ENCODE results near the gene LRIF1. TPM values are rescaled to one million over a fixed set of nuclear protein-coding genes. Genes with fewer than 3 reads are reported as not detected.

Gene LRIF1
- total RNA-seq, 1 donor from 2014 or later, result 9.5 TPM

GRCh38 chr1:110975265-110975664, 11.5 kb upstream of the LRIF1 start:
- H3K4me1 Mint-ChIP-seq (ENCODE audit: low read depth), result no peaks in the 10 kb centered on the region
- H3K27me3 Mint-ChIP-seq (ENCODE audit: low read depth), result peaks cover 6% of the 10 kb centered on the region
- no peak for TF ChIP-seq CTCF (IDR thresholded peaks at IDR 0.05)
- no peak for DNase-seq (ENCODE audit: low spot score)
- H3K36me3 Mint-ChIP-seq (ENCODE audit: low read depth), result peaks cover 2% of the 10 kb centered on the region
- no peak overlapping the region for H3K27ac Mint-ChIP-seq (ENCODE audit: unreplicated experiment)
- peaks cover 15% of the 10 kb centered on the region for H3K9me3 Mint-ChIP-seq (ENCODE audit: low read depth)
- H3K4me3 Mint-ChIP-seq (ENCODE audit: unreplicated experiment), result no peak overlapping the region

GRCh38 chr1:110967256-110967655, 3.5 kb upstream of the LRIF1 start:
- Mint-ChIP-seq H3K9me3 (ENCODE audit: low read depth) (peaks cover 14% of the 10 kb centered on the region), H3K27me3 (ENCODE audit: low read depth) (peaks cover 19% of the 10 kb centered on the region), H3K4me3 (ENCODE audit: unreplicated experiment) (no peak overlapping the region), H3K4me1 (ENCODE audit: low read depth) (peaks cover 11% of the 10 kb centered on the region), H3K27ac (ENCODE audit: unreplicated experiment) (no peak overlapping the region), H3K36me3 (ENCODE audit: low read depth) (peaks cover 2% of the 10 kb centered on the region)
- DNase-seq (ENCODE audit: low spot score), result no peak
- TF ChIP-seq CTCF (IDR thresholded peaks at IDR 0.05), result no peak

GRCh38 chr1:110964455-110964903, 757 bp upstream of the LRIF1 start:
- peaks cover 2% of the 10 kb centered on the region for H3K36me3 Mint-ChIP-seq (ENCODE audit: low read depth)
- peak overlapping the region; percentile 72 for H3K4me3 Mint-ChIP-seq (ENCODE audit: unreplicated experiment)
- H3K9me3 Mint-ChIP-seq (ENCODE audit: low read depth), result peaks cover 16% of the 10 kb centered on the region
- H3K4me1 Mint-ChIP-seq (ENCODE audit: low read depth), result peaks cover 26% of the 10 kb centered on the region
- DNase-seq (ENCODE audit: low spot score), result no peak
- peaks cover 7% of the 10 kb centered on the region for H3K27me3 Mint-ChIP-seq (ENCODE audit: low read depth)
- no peak for TF ChIP-seq CTCF (IDR thresholded peaks at IDR 0.05)
- H3K27ac Mint-ChIP-seq (ENCODE audit: unreplicated experiment), result peak overlapping the region; percentile 94

- Mint-ChIP-seq H3K9me3 (ENCODE audit: low read depth) (peaks cover 16% of the 10 kb centered on the region), H3K27me3 (ENCODE audit: low read depth) (peaks cover 3% of the 10 kb centered on the region), H3K36me3 (ENCODE audit: low read depth) (peaks cover 2% of the 10 kb centered on the region), H3K27ac (ENCODE audit: unreplicated experiment) (peak overlapping the region; percentile 94), H3K4me1 (ENCODE audit: low read depth) (peaks cover 26% of the 10 kb centered on the region), H3K4me3 (ENCODE audit: unreplicated experiment) (peak overlapping the region; percentile 72)
- DNase-seq (ENCODE audit: low spot score), result no peak
- TF ChIP-seq CTCF (IDR thresholded peaks at IDR 0.05), result peak; percentile 36
Observed at GRCh38 chr1:110962892-110963690, 631 bp downstream of the LRIF1 start.

GRCh38 chr1:110961902-110962301, 1.8 kb downstream of the LRIF1 start:
- Mint-ChIP-seq H3K9me3 (ENCODE audit: low read depth) (peaks cover 16% of the 10 kb centered on the region), H3K36me3 (ENCODE audit: low read depth) (peaks cover 2% of the 10 kb centered on the region), H3K4me3 (ENCODE audit: unreplicated experiment) (peak overlapping the region; percentile 20), H3K27ac (ENCODE audit: unreplicated experiment) (no peak overlapping the region), H3K27me3 (ENCODE audit: low read depth) (no peaks in the 10 kb centered on the region), H3K4me1 (ENCODE audit: low read depth) (peaks cover 26% of the 10 kb centered on the region)
- no peak for DNase-seq (ENCODE audit: low spot score)
- TF ChIP-seq CTCF (IDR thresholded peaks at IDR 0.05), result no peak
